Stomach (tissue), 9 donors: ENCODE measurements around the gene RAD50. TPM values are rescaled to one million over a fixed set of nuclear protein-coding genes. Genes with fewer than 3 reads are reported as not detected.

ENCODE experiments used
- DNase-seq, 2 donors: peaks; one replicate each; pipeline versions ENCODE4 v3.0.0 to v3.0.0-alpha.2; 2013 to 2019
- H3K27ac ChIP-seq, 5 donors: fragments of 200-600 bp in 4 of 5; sonication (generic) in 4 of 5; one replicate each; pipeline ENCODE4 v1.5.1; 2013 to 2019; ENCODE audit warnings: mild to moderate bottlenecking in 1 of 5, moderate library complexity in 1 of 5
- H3K27me3 ChIP-seq, 3 donors: fragments of 200-600 bp; sonication (generic); one replicate each; pipeline ENCODE4 v1.5.1; 2017 to 2019; ENCODE audit warnings: mixed run types in 1 of 3
- H3K36me3 ChIP-seq, 4 donors: fragments of 200-600 bp; sonication (generic); 1 replicate in 3 of 4; 2 replicates in 1 of 4; pipeline ENCODE4 v1.5.1; 2016 to 2019
- H3K4me1 ChIP-seq, 4 donors: fragments of 200-600 bp; sonication (generic); one replicate each; pipeline ENCODE4 v1.5.1; 2016 to 2019
- H3K4me3 ChIP-seq, 4 donors: fragments of 200-600 bp; sonication (generic) in 3 of 4; one replicate each; pipeline ENCODE4 v1.5.1; 2016 to 2019; ENCODE audit warnings: mild to moderate bottlenecking in 1 of 4
- H3K9me3 ChIP-seq, 4 donors: fragments of 200-600 bp; sonication (generic); one replicate each; pipeline ENCODE4 v1.5.1; 2016 to 2019
- EP300 ChIP-seq: sonication (generic); formaldehyde crosslinking; IDR thresholded peaks from one replicate; pipeline ENCODE4 v1.6.1; 2017; ENCODE audit warnings: antibody characterized with exemption
- POLR2A ChIP-seq, 4 donors: fragments of 450-650 bp; IDR thresholded peaks; one replicate each; pipeline ENCODE4 v1.6.1; 2016; ENCODE audit warnings: antibody characterized with exemption in 4 of 4, control low read depth in 2 of 4, mild to moderate bottlenecking in 1 of 4, moderate library complexity in 1 of 4
- POLR2AphosphoS5 ChIP-seq, 3 donors: sonication (generic); formaldehyde crosslinking; IDR thresholded peaks; one replicate each; pipeline ENCODE4 v1.6.1; 2016; ENCODE audit warnings: antibody characterized with exemption in 3 of 3
- WGBS, 5 donors: extraction: QIAGEN DNeasy Blood & Tissue Kit in 3 of 5; methylation state at CpG; one replicate each; pipeline versions ENCODE4 v1.1.5 to v1.1.7; 2013 to 2018; 5-methylcytosine and 5-hydroxymethylcytosine counted together
- intact Hi-C: fragments of 100-400 bp; cut with DNase I; formaldehyde crosslinking; loops from one replicate; pipeline ENCODE4 v1.15.1; 2023; ENCODE audit warnings: low total_unique reads
- polyA plus RNA-seq, 3 donors: library from polyadenylated mRNA; stranded (reverse); fragments of 200-250 nt; gene quantifications; one replicate each; pipeline ENCODE4 v1.2.3, GENCODE V29; 2013
- total RNA-seq, 5 donors: library from RNA; depleted of rRNA; stranded (reverse); fragments of >200 nt; gene quantifications; one replicate each; pipeline versions ENCODE4 v1.1.0 to v1.2.3, GENCODE V29; 2014 to 2016
- TF ChIP-seq, protein P1 (sequence below), 7 experiments: fragments of 450-650 bp in 4 of 7; fragments of 200-600 bp in 3 of 7; sonication (generic) in 3 of 7; IDR thresholded peaks; one replicate each; pipeline ENCODE4 v1.5.1; 2016 to 2019; ENCODE audit warnings: antibody characterized with exemption in 7 of 7, control low read depth in 2 of 7, mild to moderate bottlenecking in 1 of 7
- donor health status: healthy with polysubstance abuse.
- donor health status: Bipolar disorder and iron deficiency.
- donor health status: healthy.

The RAD50 gene
- total and polyA plus RNA-seq, 8 donors, result 5.2 to 93.2 (median 31.8) TPM

GRCh38 chr5:132612846-132613245 is 56.1 kb downstream of the RAD50 start:
- TF ChIP-seq POLR2A (IDR thresholded peaks at IDR 0.05) (no peak), POLR2AphosphoS5 (IDR thresholded peaks at IDR 0.05) (no peak), EP300 (no peak)
- TF ChIP-seq, protein P1, sequence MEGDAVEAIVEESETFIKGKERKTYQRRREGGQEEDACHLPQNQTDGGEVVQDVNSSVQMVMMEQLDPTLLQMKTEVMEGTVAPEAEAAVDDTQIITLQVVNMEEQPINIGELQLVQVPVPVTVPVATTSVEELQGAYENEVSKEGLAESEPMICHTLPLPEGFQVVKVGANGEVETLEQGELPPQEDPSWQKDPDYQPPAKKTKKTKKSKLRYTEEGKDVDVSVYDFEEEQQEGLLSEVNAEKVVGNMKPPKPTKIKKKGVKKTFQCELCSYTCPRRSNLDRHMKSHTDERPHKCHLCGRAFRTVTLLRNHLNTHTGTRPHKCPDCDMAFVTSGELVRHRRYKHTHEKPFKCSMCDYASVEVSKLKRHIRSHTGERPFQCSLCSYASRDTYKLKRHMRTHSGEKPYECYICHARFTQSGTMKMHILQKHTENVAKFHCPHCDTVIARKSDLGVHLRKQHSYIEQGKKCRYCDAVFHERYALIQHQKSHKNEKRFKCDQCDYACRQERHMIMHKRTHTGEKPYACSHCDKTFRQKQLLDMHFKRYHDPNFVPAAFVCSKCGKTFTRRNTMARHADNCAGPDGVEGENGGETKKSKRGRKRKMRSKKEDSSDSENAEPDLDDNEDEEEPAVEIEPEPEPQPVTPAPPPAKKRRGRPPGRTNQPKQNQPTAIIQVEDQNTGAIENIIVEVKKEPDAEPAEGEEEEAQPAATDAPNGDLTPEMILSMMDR (IDR thresholded peaks at IDR 0.05), result no peak
- no peaks in the 10 kb centered on the region for H3K9me3 ChIP-seq
- no peak overlapping the region for H3K4me3 ChIP-seq
- no peak overlapping the region for H3K27ac ChIP-seq
- 56 to 74% (median 58%) methylated on average over 1 of the region's 1 CpG for WGBS, 5 donors
- no peaks in the 10 kb centered on the region for H3K27me3 ChIP-seq
- intact Hi-C loops, result no loop called here
- peaks cover 0 to 7% (median 0%) of the 10 kb centered on the region in 4 donors for H3K4me1 ChIP-seq
- DNase-seq, result no peak
- peaks cover 16 to 91% (median 88%) of the 10 kb centered on the region in 4 donors for H3K36me3 ChIP-seq

DNA sequence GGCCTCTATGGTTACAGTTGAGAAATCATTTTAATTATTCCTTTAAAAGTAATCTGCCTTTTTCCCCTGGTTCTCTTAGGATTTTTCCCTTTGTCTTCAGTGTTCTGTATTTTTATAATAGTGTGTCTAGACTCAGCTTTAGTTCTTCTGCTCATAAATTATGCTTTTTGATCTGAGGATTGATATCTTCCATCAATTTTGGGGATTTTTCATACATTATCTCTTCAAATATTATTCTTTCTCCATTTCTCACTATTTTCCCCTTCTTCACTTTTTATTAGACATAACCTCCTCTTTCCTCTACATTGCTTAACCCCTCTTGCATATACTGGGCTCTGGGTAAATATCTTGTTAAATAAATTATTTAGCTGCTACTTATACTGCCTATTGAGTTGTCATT is 64.9 kb downstream of the RAD50 start:
- intact Hi-C loops, result no loop called here
- no peak for DNase-seq
- TF ChIP-seq POLR2A (IDR thresholded peaks at IDR 0.05) (no peak), POLR2AphosphoS5 (IDR thresholded peaks at IDR 0.05) (no peak), EP300 (no peak)
- TF ChIP-seq, protein P1 (IDR thresholded peaks at IDR 0.05), result no peak

DNA sequence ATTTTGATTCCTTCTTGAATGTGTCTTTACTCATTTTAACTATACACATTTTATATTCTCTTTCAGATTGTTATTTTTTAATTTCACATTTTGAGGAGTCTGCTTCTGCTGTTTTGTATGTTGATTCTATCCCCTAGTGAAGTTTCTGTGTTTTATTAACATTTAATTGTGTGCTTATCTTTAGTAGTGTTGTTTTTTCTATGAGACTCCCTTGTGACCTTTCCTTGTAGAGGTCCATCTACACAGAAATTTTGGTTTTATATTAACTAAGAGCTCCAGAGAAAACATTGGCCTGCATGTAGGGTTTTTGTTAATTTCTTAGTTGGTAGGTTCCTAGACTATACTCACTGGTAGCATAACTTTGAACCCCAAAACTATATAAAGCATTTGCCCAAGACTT is 65.8 kb downstream of the RAD50 start:
- H3K9me3 ChIP-seq, result no peaks in the 10 kb centered on the region
- intact Hi-C loops, result no loop called here
- H3K4me3 ChIP-seq, result no peak overlapping the region
- peaks cover 6 to 13% (median 8%) of the 10 kb centered on the region in 4 donors for H3K4me1 ChIP-seq
- no peak for DNase-seq
- peak overlapping the region in 3 of 5 donors; percentile 20 to 56 (median 40) for H3K27ac ChIP-seq
- no peak for TF ChIP-seq EP300
- TF ChIP-seq, protein P1 (IDR thresholded peaks at IDR 0.05), result no peak
- no peak for TF ChIP-seq POLR2AphosphoS5 (IDR thresholded peaks at IDR 0.05)
- TF ChIP-seq POLR2A (IDR thresholded peaks at IDR 0.05), result no peak
- no peaks in the 10 kb centered on the region for H3K27me3 ChIP-seq
- H3K36me3 ChIP-seq, result peaks cover 10 to 68% (median 50%) of the 10 kb centered on the region in 4 donors

More for the DNA sequence above, 64.9 kb downstream of the RAD50 start:
- H3K9me3 ChIP-seq, result no peaks in the 10 kb centered on the region
- peaks cover 11 to 74% (median 58%) of the 10 kb centered on the region in 4 donors for H3K36me3 ChIP-seq
- no peaks in the 10 kb centered on the region for H3K27me3 ChIP-seq
- peaks cover 6 to 13% (median 8%) of the 10 kb centered on the region in 4 donors for H3K4me1 ChIP-seq
- no peak overlapping the region for H3K27ac ChIP-seq
- H3K4me3 ChIP-seq, result no peak overlapping the region

DNA sequence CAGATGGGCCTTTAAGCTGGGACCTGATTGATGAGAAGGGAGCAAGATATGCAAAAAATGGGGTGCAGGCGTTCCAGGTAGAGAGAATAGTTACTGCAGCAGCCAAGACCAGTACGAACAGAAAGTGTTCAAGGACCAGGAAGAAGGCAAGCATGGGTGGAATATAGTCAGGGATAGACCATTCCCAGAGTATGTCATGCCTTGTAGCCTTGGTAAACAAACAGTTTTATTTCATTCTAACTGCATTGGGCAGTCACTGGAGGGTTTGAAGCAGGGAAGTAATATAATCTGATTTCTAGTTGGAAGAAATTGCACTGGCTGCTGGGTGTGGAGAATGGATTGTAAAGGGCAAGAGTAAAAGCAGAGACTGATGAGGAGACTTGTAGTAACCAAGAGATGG is 70.7 kb downstream of the RAD50 start:
- Histone ChIP-seq H3K4me1 (peaks cover 6 to 9% (median 8%) of the 10 kb centered on the region in 4 donors), H3K27ac (no peak overlapping the region), H3K36me3 (peaks cover 4 to 57% (median 30%) of the 10 kb centered on the region in 4 donors), H3K27me3 (no peaks in the 10 kb centered on the region), H3K9me3 (no peaks in the 10 kb centered on the region), H3K4me3 (no peak overlapping the region)
- intact Hi-C loops, result no loop called here
- no peak for DNase-seq
- TF ChIP-seq, protein P1 (IDR thresholded peaks at IDR 0.05), result no peak
- TF ChIP-seq POLR2A (IDR thresholded peaks at IDR 0.05) (no peak), POLR2AphosphoS5 (IDR thresholded peaks at IDR 0.05) (no peak), EP300 (no peak)
- 68 to 85% (median 73%) methylated on average over 2 of the region's 2 CpGs for WGBS, 5 donors
